SK-N-MC (cell line): Measurements from ENCODE around the gene NDUFS8.

ENCODE experiments used
- DNase-seq: peaks from one replicate; pipeline ENCODE4 v3.0.0-alpha.2; 2011; ENCODE audit warnings: low read depth, low spot score
- H3K27ac ChIP-seq: fragments of 200-600 bp; sonication (generic); 2 replicates; pipeline ENCODE4 v1.5.1; 2016; ENCODE audit warnings: mixed run types
- H3K36me3 ChIP-seq: fragments of 200-600 bp; sonication (generic); 2 replicates; pipeline ENCODE4 v1.6.1; 2017; ENCODE audit warnings: antibody characterized with exemption, low read length, mixed read lengths; ENCODE audit not compliant: insufficient read depth
- H3K4me3 ChIP-seq: fragments of 200-600 bp; sonication (generic); 2 replicates; pipeline ENCODE4 v1.5.1; 2016
- H3K9ac ChIP-seq: fragments of 200-600 bp; sonication (generic); 2 replicates; pipeline ENCODE4 v1.8.0; 2017; ENCODE audit warnings: mixed run types, mixed read lengths; ENCODE audit not compliant: insufficient read length
- H3K9me3 ChIP-seq: fragments of 200-600 bp; sonication (generic); 2 replicates; pipeline ENCODE4 v1.6.1; 2017; ENCODE audit warnings: low read depth, mild to moderate bottlenecking, antibody characterized with exemption, low read length, moderate library complexity, mixed read lengths
- EZH2 ChIP-seq: fragments of 200-600 bp; sonication (generic); IDR thresholded peaks from one replicate; pipeline ENCODE4 v1.6.1; 2017; ENCODE audit warnings: antibody characterized with exemption
- FOXP2 ChIP-seq: optimal IDR thresholded peaks from 2 replicates; pipeline ENCODE3; 2011; ENCODE audit warnings: mild to moderate bottlenecking, moderate library complexity; ENCODE audit not compliant: insufficient read depth; ENCODE audit errors: extremely low read length, control extremely low read depth
- POLR2AphosphoS5 ChIP-seq: IDR thresholded peaks from 2 replicates; pipeline ENCODE4 v1.6.1; 2012; ENCODE audit warnings: mild to moderate bottlenecking, low read depth, low read length, borderline replicate concordance

The NDUFS8 gene

GRCh38 chr11:68014157-68014946 is 16.1 kb upstream of the NDUFS8 start:
- DNase-seq, result no peak
- Histone ChIP-seq H3K9ac (no peak overlapping the region), H3K9me3 (no peaks in the 10 kb centered on the region), H3K4me3 (no peak overlapping the region), H3K36me3 (no peaks in the 10 kb centered on the region), H3K27ac (no peak overlapping the region)
- TF ChIP-seq EZH2 (no peak), FOXP2 (no peak), POLR2AphosphoS5 (no peak)

- no peaks in the 10 kb centered on the region for H3K9me3 ChIP-seq
- no peaks in the 10 kb centered on the region for H3K36me3 ChIP-seq
- DNase-seq, result no peak
- H3K9ac ChIP-seq, result no peak overlapping the region
- H3K27ac ChIP-seq, result no peak overlapping the region
- no peak for TF ChIP-seq EZH2
- TF ChIP-seq FOXP2, result no peak
- no peak overlapping the region for H3K4me3 ChIP-seq
Measured at GRCh38 chr11:68014947-68015447, 15.5 kb upstream of the NDUFS8 start.

- Histone ChIP-seq H3K9me3 (no peaks in the 10 kb centered on the region), H3K36me3 (no peaks in the 10 kb centered on the region), H3K27ac (no peak overlapping the region), H3K9ac (no peak overlapping the region), H3K4me3 (no peak overlapping the region)
- DNase-seq, result no peak
- TF ChIP-seq FOXP2 (no peak), EZH2 (no peak), POLR2AphosphoS5 (no peak)
Measured at GRCh38 chr11:68015467-68015866, 15.0 kb upstream of the NDUFS8 start.

- Histone ChIP-seq H3K4me3 (no peak overlapping the region), H3K9ac (no peak overlapping the region), H3K36me3 (no peaks in the 10 kb centered on the region), H3K27ac (no peak overlapping the region), H3K9me3 (no peaks in the 10 kb centered on the region)
- TF ChIP-seq EZH2, result no peak
- no peak for TF ChIP-seq FOXP2
- TF ChIP-seq POLR2AphosphoS5, result no peak
- DNase-seq, result no peak
Measured at GRCh38 chr11:68016161-68016903, 14.1 kb upstream of the NDUFS8 start.

- H3K36me3 ChIP-seq, result no peaks in the 10 kb centered on the region
- no peak overlapping the region for H3K9ac ChIP-seq
- no peak overlapping the region for H3K27ac ChIP-seq
- no peaks in the 10 kb centered on the region for H3K9me3 ChIP-seq
- DNase-seq, result no peak
- no peak overlapping the region for H3K4me3 ChIP-seq
- TF ChIP-seq EZH2 (no peak), POLR2AphosphoS5 (no peak), FOXP2 (no peak)
Measured at GRCh38 chr11:68016904-68017817, 13.3 kb upstream of the NDUFS8 start.

- Histone ChIP-seq H3K27ac (no peak overlapping the region), H3K4me3 (no peak overlapping the region), H3K9ac (no peak overlapping the region), H3K36me3 (no peaks in the 10 kb centered on the region), H3K9me3 (no peaks in the 10 kb centered on the region)
- no peak for DNase-seq
- TF ChIP-seq POLR2AphosphoS5 (no peak), EZH2 (no peak), FOXP2 (no peak)
Measured at GRCh38 chr11:68017980-68018729, 12.3 kb upstream of the NDUFS8 start.

- no peak overlapping the region for H3K4me3 ChIP-seq
- no peak for TF ChIP-seq POLR2AphosphoS5
- no peak for TF ChIP-seq EZH2
- no peak for TF ChIP-seq FOXP2
- DNase-seq, result no peak
- H3K27ac ChIP-seq, result no peak overlapping the region
- no peak overlapping the region for H3K9ac ChIP-seq
- H3K9me3 ChIP-seq, result no peaks in the 10 kb centered on the region
- no peaks in the 10 kb centered on the region for H3K36me3 ChIP-seq
Measured at GRCh38 chr11:68018730-68019190, 11.7 kb upstream of the NDUFS8 start.

GRCh38 chr11:68019486-68019885 is 11.0 kb upstream of the NDUFS8 start:
- Histone ChIP-seq H3K9me3 (no peaks in the 10 kb centered on the region), H3K27ac (no peak overlapping the region), H3K9ac (no peak overlapping the region), H3K36me3 (no peaks in the 10 kb centered on the region), H3K4me3 (no peak overlapping the region)
- DNase-seq, result no peak
- TF ChIP-seq FOXP2 (no peak), POLR2AphosphoS5 (no peak), EZH2 (no peak)
